HG03342 (cell line): ENCODE data around the gene EHMT1.

Experiments
- ATAC-seq: cut with Tn5 transposase; IDR thresholded peaks from one replicate; pipeline ENCODE4 v1.9.1; 2021; ENCODE audit warnings: mild to moderate bottlenecking, moderate library complexity; ENCODE audit not compliant: unreplicated experiment

Gene EHMT1

GRCh38 chr9:137734181-137734580, 115.4 kb downstream of the EHMT1 start:
- no peak for ATAC-seq

GRCh38 chr9:137738182-137738696, 119.4 kb downstream of the EHMT1 start:
- peak; percentile 76 for ATAC-seq

GRCh38 chr9:137738703-137739102, 119.9 kb downstream of the EHMT1 start:
- no peak for ATAC-seq

GRCh38 chr9:137739371-137740309, 120.8 kb downstream of the EHMT1 start:
- ATAC-seq, result no peak

GRCh38 chr9:137740312-137740711, 121.5 kb downstream of the EHMT1 start:
- ATAC-seq, result no peak

GRCh38 chr9:137741330-137741729, 122.5 kb downstream of the EHMT1 start:
- ATAC-seq, result no peak

GRCh38 chr9:137742698-137743097, 123.9 kb downstream of the EHMT1 start:
- ATAC-seq, result no peak

- ATAC-seq, result no peak
Observed at GRCh38 chr9:137743695-137744094, 124.9 kb downstream of the EHMT1 start.

GRCh38 chr9:137744632-137745183, 125.9 kb downstream of the EHMT1 start:
- no peak for ATAC-seq

- peak; percentile 80 for ATAC-seq
Observed at GRCh38 chr9:137745541-137745991, 126.8 kb downstream of the EHMT1 start.

- ATAC-seq, result no peak
Observed at GRCh38 chr9:137748311-137748710, 129.5 kb downstream of the EHMT1 start.

GRCh38 chr9:137748741-137749140, 129.9 kb downstream of the EHMT1 start:
- ATAC-seq, result no peak

- no peak for ATAC-seq
Observed at GRCh38 chr9:137749511-137749910, 130.7 kb downstream of the EHMT1 start.

GRCh38 chr9:137750007-137750406, 131.2 kb downstream of the EHMT1 start:
- ATAC-seq, result no peak

GRCh38 chr9:137750566-137750965, 131.8 kb downstream of the EHMT1 start:
- ATAC-seq, result no peak

GRCh38 chr9:137751616-137752015, 132.8 kb downstream of the EHMT1 start:
- no peak for ATAC-seq

- ATAC-seq, result no peak
Observed at GRCh38 chr9:137752426-137752825, 133.6 kb downstream of the EHMT1 start.

- no peak for ATAC-seq
Observed at GRCh38 chr9:137753192-137753765, 134.5 kb downstream of the EHMT1 start.

- no peak for ATAC-seq
Observed at GRCh38 chr9:137755261-137755927, 136.6 kb downstream of the EHMT1 start.

- ATAC-seq, result no peak
Observed at GRCh38 chr9:137756045-137756744, 137.4 kb downstream of the EHMT1 start.
